Measurements from ENCODE around the gene FOXP4.

FOXP4 gene

GRCh38 chr6:41568202-41568584, 22.0 kb downstream of the FOXP4 start:
- no peak for DNase-seq

- no peak for DNase-seq
These were observed 22.6 kb downstream of the FOXP4 start for GRCh38 chr6:41568585-41569384.

DNA sequence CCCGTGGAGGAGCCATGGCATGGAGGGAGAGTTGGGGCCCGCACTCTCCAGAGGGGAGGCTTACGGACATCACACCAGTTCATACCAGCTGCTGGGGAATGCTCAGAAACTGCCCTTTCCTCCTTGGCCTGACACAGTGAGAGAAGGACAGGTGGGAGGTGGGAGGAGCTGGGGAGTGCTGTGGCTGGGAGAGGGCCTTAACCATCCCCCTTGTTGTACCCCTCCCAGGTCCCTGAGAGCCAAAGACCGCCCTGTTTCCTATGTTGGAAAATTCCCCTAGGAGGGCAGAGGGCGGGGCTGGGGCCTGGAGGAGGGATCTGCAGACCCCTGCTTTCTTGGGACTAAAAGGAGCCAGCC, 24.1 kb downstream of the FOXP4 start:
- DNase-seq: no peak

GRCh38 chr6:41571021-41571780, 25.0 kb downstream of the FOXP4 start:
- no peak for DNase-seq

- DNase-seq: no peak
These were observed 26.4 kb downstream of the FOXP4 start for GRCh38 chr6:41572613-41573012.

DNA sequence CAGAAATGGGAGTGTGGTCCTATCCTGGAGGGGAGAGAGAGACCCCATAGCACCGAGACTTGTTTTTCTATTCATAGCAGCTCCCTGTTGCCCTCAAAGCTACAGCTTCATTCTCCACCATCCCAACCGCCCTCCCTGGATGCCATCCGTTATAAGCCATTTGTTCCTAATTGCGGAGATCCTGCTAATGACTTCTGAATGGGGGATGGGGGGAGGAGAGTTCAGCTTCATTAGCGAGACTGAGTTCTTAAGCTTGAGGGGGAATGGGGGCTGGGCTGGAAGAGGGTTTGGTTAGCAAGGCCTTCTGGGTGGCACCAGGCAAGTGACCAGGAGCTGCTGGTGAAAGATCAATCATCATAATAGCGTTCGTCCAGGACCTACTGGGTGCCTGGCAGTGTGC, 27.1 kb downstream of the FOXP4 start:
- no peak for DNase-seq

DNA sequence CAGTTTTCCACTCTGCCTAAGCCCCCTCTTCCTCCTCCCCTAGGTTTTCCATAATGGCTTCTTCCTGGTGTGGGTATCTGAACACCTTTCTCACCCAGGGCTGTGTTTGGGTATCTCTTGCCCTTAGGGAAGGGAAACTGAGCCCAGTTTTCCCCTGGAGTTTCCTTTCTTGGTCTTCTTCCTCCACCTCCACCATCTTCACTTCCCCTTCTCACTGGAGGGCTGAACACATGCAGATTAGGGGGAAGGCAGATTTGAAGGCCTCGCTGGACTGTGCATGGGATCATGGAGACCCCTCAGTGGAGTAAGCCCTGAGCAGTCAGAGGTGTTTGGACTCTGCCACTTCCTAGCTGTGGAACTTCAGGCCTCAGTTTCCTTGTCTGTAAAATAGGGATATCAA, 27.8 kb downstream of the FOXP4 start:
- DNase-seq: no peak

DNA sequence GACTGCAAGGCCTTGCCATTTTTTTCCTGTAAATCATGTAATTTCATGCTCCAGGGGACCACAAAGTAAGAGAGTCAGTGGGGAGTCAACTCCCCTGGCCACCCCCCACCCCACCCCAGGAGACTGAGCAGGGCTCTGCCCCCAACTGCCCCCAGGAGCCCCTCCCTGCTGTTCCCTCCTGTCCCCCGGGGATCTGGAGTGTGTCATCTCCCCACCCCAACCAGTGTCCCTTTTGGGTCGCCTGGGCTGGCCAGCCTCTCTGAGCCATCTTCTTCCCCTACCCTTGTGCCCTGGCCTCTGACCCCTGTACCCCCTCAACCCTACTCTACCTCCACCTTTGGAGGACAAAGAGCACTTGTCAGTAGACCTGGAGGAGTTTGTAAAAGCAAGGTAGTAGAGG, 29.4 kb downstream of the FOXP4 start:
- DNase-seq: no peak

DNA sequence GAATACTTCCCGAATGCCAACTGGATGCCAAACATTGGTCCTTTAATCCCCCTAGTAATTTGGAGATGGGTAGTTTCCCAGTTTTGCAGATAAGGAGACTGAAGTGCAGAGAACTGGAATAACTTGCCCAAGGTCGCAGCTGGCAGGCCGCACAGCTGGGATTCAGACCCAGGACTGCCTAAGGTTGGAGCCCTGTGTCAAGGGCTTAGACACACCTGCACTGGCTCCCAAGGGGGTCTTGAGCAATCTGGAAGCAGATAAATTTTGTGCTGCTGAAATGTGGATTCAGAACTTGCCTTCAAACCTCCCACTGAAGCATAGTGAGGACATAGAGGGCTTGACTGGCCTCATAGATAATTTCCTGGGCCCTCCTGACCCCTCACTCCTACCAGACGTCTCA, 30.5 kb downstream of the FOXP4 start:
- no peak for DNase-seq

- no peak for DNase-seq
These were observed 31.4 kb downstream of the FOXP4 start for GRCh38 chr6:41577356-41578216.

DNA sequence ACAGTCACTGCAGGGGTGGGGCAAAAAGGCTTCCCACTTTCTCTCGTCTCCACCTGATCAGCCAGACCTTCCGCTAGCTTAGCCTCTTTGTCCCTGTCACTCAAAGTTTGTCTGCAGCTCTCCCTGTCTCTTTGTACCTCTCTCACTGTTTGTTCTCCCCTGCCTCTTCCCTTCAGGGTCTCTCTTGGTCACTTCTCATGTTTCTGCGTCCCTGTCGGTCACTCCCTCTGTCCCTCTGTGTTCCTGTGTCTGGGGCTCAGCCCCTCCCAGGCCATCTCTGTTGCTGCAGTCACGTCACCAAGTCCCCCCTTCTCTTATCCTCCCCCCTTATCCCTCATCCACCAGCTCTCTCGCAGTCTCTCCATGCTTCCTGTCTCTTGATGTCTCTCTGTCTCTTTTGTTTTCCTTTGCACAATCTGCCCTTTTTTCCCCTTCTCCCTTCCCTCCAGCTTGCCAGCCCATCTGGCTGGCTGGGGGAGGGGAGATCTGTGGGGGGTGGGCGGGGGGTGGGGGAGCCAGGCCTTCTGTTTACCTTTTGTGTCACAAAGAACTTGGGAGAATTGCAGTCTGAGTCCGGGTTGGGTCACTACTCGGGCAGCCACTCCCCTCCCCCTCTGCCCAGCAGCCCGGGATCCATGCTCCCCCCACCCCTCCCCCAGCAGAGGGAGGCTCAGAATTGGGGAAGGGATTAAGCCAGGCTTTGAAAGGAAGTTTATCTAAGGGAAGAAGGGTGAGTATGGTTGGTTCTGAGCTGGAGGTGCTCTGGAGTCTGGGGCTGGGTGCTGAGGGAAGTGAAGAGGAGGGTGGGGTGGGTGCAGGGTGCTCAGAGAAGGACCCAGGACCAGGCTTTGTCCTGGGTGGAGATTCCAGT, 32.3 kb downstream of the FOXP4 start:
- no peak for DNase-seq

GRCh38 chr6:41579088-41579610, 33.0 kb downstream of the FOXP4 start:
- DNase-seq: no peak

DNA sequence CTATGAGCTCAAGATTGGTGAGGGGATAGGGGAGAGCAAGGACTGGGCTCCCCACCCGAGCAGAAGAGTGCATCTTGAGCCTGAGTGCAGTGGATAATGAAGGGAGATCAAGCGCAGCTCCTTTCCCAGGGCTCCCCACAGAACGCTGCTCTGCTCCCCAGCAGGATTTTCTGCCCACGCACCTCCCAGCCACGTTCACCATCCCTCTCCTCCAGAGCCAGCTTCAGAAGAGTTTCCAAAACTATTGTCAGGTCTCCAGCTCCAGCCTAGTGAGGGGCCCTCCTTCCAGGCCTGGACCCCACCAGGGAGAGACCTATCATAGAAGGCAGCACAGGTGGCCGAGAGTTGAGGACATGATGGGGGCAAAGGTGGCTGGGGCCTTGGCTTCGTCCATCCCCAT, 34.5 kb downstream of the FOXP4 start:
- no peak for DNase-seq

- DNase-seq: no peak
These were observed 35.3 kb downstream of the FOXP4 start for GRCh38 chr6:41581381-41581991.

- no peak for DNase-seq
These were observed 36.4 kb downstream of the FOXP4 start for GRCh38 chr6:41582540-41582939.

GRCh38 chr6:41583565-41583964, 37.4 kb downstream of the FOXP4 start:
- no peak for DNase-seq

- DNase-seq: no peak
These were observed 38.0 kb downstream of the FOXP4 start for GRCh38 chr6:41584205-41584604.

DNA sequence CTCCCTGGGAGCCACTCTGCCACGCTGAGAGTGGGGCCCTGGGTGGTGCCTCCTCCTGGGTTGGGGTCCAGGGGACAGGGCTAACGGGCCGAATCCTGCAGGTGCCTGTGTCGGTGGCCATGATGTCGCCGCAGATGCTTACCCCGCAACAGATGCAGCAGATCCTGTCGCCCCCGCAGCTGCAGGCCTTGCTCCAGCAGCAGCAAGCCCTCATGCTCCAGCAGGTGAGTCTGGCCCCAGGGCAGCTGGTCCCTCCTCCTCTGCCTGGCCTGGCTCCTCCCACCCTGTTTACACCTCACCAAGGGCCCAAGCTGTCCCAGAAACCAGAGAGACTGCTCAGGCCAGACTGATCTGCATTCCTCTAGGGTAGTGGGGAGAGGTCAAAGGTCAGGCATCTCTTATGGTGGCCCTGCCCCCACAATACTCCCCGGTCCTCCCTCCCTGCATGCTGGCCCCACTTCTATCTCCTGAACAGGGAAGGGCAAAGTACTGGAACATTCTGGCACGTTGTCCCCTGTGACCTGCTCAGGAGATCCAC, 38.6 kb downstream of the FOXP4 start:
- no peak for DNase-seq

GRCh38 chr6:41585605-41586004, 39.4 kb downstream of the FOXP4 start:
- no peak for DNase-seq

DNA sequence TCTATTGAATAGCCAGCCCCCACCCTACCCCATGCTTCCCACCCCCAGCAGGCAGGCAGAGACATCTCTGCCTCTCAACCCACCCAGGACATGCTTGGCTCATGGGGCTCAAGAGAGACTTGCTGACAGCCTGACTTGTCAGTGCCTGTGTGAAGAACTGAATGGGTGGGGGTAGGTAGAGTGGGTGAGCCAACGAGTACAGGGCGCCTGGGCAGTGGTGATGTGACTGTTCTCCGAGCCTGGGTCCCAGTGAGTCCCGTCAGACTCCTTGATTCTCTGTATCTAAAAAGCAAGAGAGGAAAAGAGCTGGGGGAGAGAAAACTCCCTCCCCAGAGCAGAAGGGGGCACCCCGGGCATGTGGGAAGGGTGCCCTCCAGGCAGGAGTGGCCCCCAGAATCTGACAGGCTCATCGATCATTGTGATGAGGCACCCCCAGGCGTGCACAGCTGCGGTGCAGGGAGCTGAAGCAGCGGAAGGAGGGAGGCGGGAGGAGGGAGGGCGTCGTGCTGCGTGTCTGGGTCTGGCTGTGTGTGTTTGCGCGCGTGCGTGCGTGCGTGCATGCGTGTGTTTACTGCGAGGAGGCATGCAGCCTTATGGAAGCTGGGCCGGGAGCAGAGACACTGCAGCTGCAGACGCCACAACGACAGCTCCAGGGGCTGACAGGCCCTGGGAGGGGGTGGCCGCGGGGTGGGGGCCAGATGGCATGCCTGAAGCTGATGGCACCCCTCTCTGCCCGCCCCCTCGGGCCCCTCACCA, 40.2 kb downstream of the FOXP4 start:
- DNase-seq: no peak
